Suprapubic skin (tissue), 3 donors: ENCODE results near the gene USP34.

Experiments used
- CTCF ChIP-seq, 2 donors: fragments of 200-600 bp in 1 of 2; fragments of 450-650 bp in 1 of 2; sonication (generic) in 1 of 2; IDR thresholded peaks; one replicate each; pipeline ENCODE4 v1.5.1; 2016 to 2019; ENCODE audit warnings: antibody characterized with exemption in 2 of 2, mild to moderate bottlenecking in 1 of 2, moderate library complexity in 1 of 2
- POLR2A ChIP-seq, 2 donors: fragments of 450-650 bp; IDR thresholded peaks; one replicate each; pipeline ENCODE4 v1.6.1; 2017; ENCODE audit warnings: antibody characterized with exemption in 2 of 2, mild to moderate bottlenecking in 2 of 2, moderate library complexity in 2 of 2

GRCh38 chr2:61433606-61434005, 37.3 kb downstream of the USP34 start:
- no peak for TF ChIP-seq CTCF (IDR thresholded peaks at IDR 0.05)
- no peak for TF ChIP-seq POLR2A (IDR thresholded peaks at IDR 0.05)
